Liver (tissue), 9 donors: ENCODE data around the gene ACO2. TPM values are rescaled to one million over a fixed set of nuclear protein-coding genes. Genes with fewer than 3 reads are reported as not detected.

Experiments
- DNase-seq: peaks from one replicate; pipeline ENCODE4 v3.0.0-alpha.2; 2017; ENCODE audit warnings: low spot score
- H3K27ac ChIP-seq, 2 donors: one replicate each; pipeline ENCODE4 v1.7.0; 2013; ENCODE audit warnings: inconsistent platforms in 2 of 2, low read length in 2 of 2, control low read depth in 1 of 2, low read depth in 1 of 2, mild to moderate bottlenecking in 1 of 2
- H3K27me3 ChIP-seq, 4 donors: one replicate each; pipeline versions ENCODE4 v1.6.1 to v1.7.0; 2013; ENCODE audit warnings: low read length in 3 of 4, inconsistent platforms in 1 of 4, mild to moderate bottlenecking in 1 of 4, moderate library complexity in 1 of 4; ENCODE audit not compliant: control insufficient read depth in 4 of 4, insufficient read depth in 4 of 4
- H3K36me3 ChIP-seq, 4 donors: one replicate each; pipeline versions ENCODE4 v1.6.1 to v1.7.0; 2013; ENCODE audit warnings: low read length in 3 of 4, mild to moderate bottlenecking in 3 of 4, low read depth in 1 of 4, moderate library complexity in 1 of 4; ENCODE audit not compliant: control insufficient read depth in 4 of 4, insufficient read depth in 3 of 4
- H3K4me1 ChIP-seq, 4 donors: one replicate each; pipeline versions ENCODE4 v1.6.1 to v1.7.0; 2013; ENCODE audit warnings: low read length in 3 of 4, mild to moderate bottlenecking in 3 of 4, moderate library complexity in 1 of 4; ENCODE audit not compliant: control insufficient read depth in 4 of 4, insufficient read depth in 4 of 4
- H3K4me3 ChIP-seq, 3 donors: one replicate each; pipeline versions ENCODE4 v1.6.1 to v1.7.0; 2013; ENCODE audit warnings: low read length in 3 of 3, control low read depth in 1 of 3, low read depth in 1 of 3, mild to moderate bottlenecking in 1 of 3
- H3K9ac ChIP-seq, 2 donors: one replicate each; pipeline ENCODE4 v1.7.0; 2013; ENCODE audit warnings: low read length in 2 of 2, mild to moderate bottlenecking in 2 of 2, moderate library complexity in 2 of 2, control low read depth in 1 of 2, low read depth in 1 of 2
- H3K9me3 ChIP-seq, 4 donors: one replicate each; pipeline versions ENCODE4 v1.6.1 to v1.7.0; 2013; ENCODE audit warnings: low read length in 3 of 4; ENCODE audit not compliant: control insufficient read depth in 4 of 4
- EGR1 ChIP-seq, 2 donors: IDR thresholded peaks; 2 replicates each; pipeline ENCODE4 v1.6.1; 2016 to 2018; ENCODE audit warnings: antibody characterized with exemption in 2 of 2, low read depth in 2 of 2
- FOXA1 ChIP-seq: IDR thresholded peaks from 2 replicates; pipeline ENCODE4 v1.6.1; 2016; ENCODE audit warnings: antibody characterized with exemption
- GABPA ChIP-seq, 2 donors: IDR thresholded peaks in 1 of 2; conservative IDR thresholded peaks in 1 of 2; 2 replicates each; pipeline ENCODE4 v1.6.1; 2016; ENCODE audit warnings: antibody characterized with exemption in 2 of 2, mild to moderate bottlenecking in 1 of 2, moderate library complexity in 1 of 2
- HNF4A ChIP-seq, 2 donors: conservative IDR thresholded peaks; 2 replicates each; pipeline ENCODE4 v1.6.1; 2016; ENCODE audit warnings: antibody characterized with exemption in 2 of 2, mild to moderate bottlenecking in 2 of 2
- HNF4G ChIP-seq: IDR thresholded peaks from 2 replicates; pipeline ENCODE4 v1.6.1; 2016; ENCODE audit warnings: antibody characterized with exemption
- JUND ChIP-seq, 2 donors: IDR thresholded peaks; 2 replicates each; pipeline ENCODE4 v1.6.1; 2016; ENCODE audit warnings: antibody characterized with exemption in 2 of 2
- NR2F2 ChIP-seq: IDR thresholded peaks from 2 replicates; pipeline ENCODE4 v1.6.1; 2016; ENCODE audit warnings: antibody characterized with exemption
- RAD21 ChIP-seq, 2 donors: IDR thresholded peaks; 2 replicates each; pipeline ENCODE4 v1.6.1; 2016; ENCODE audit warnings: antibody characterized with exemption in 2 of 2, mild to moderate bottlenecking in 2 of 2
- RXRA ChIP-seq, 2 donors: IDR thresholded peaks; 2 replicates each; pipeline ENCODE4 v1.6.1; 2017 to 2018; ENCODE audit warnings: antibody characterized with exemption in 2 of 2, mild to moderate bottlenecking in 1 of 2
- SP1 ChIP-seq: IDR thresholded peaks from 2 replicates; pipeline ENCODE4 v1.6.1; 2018; ENCODE audit warnings: antibody characterized with exemption, mild to moderate bottlenecking
- TAF1 ChIP-seq: conservative IDR thresholded peaks from 2 replicates; pipeline ENCODE4 v1.6.1; 2016; ENCODE audit warnings: antibody characterized with exemption, mild to moderate bottlenecking
- YY1 ChIP-seq: IDR thresholded peaks from 2 replicates; pipeline ENCODE4 v1.6.1; 2016; ENCODE audit warnings: antibody characterized with exemption, mild to moderate bottlenecking
- WGBS: extraction: QIAGEN DNeasy Blood & Tissue Kit; methylation state at CpG from one replicate; pipeline ENCODE4 v1.1.7; 2013; 5-methylcytosine and 5-hydroxymethylcytosine counted together
- polyA plus RNA-seq, 2 donors: library from polyadenylated mRNA; stranded (reverse) in 1 of 2; unstranded in 1 of 2; fragments of 200-250 nt in 1 of 2; fragments of >200 nt in 1 of 2; fragmentation: Nextera tagmentation in 1 of 2; extraction: Ambion mirVana in 1 of 2; gene quantifications; one replicate each; pipeline versions ENCODE4 v1.2.1 to v1.2.3, GENCODE V29; 2013 to 2015
- total RNA-seq, 2 donors: library from RNA; depleted of rRNA; stranded (reverse); fragments of >200 nt; gene quantifications; one replicate each; pipeline ENCODE4 v1.2.3, GENCODE V29; 2014
- TF ChIP-seq, protein P1 (sequence below): IDR thresholded peaks from 2 replicates; pipeline ENCODE4 v1.6.1; 2016; ENCODE audit warnings: antibody characterized with exemption
- TF ChIP-seq, protein P2 (sequence below): IDR thresholded peaks from 2 replicates; pipeline ENCODE4 v1.6.1; 2016; ENCODE audit warnings: antibody characterized with exemption
- TF ChIP-seq, protein P3 (sequence below): IDR thresholded peaks from 2 replicates; pipeline ENCODE4 v1.6.1; 2016; ENCODE audit warnings: antibody characterized with exemption, mild to moderate bottlenecking
- TF ChIP-seq, protein P4 (sequence below): IDR thresholded peaks from 2 replicates; pipeline ENCODE4 v1.6.1; 2016; ENCODE audit warnings: antibody characterized with exemption
- donor health status: healthy.
- donor health status: healthy.
- donor health status: healthy.
- donor health status: healthy.
- donor health status: healthy.

The ACO2 gene
- total and polyA plus RNA-seq, 4 donors, result 45.3 to 76.1 (median 68.9) TPM

DNA sequence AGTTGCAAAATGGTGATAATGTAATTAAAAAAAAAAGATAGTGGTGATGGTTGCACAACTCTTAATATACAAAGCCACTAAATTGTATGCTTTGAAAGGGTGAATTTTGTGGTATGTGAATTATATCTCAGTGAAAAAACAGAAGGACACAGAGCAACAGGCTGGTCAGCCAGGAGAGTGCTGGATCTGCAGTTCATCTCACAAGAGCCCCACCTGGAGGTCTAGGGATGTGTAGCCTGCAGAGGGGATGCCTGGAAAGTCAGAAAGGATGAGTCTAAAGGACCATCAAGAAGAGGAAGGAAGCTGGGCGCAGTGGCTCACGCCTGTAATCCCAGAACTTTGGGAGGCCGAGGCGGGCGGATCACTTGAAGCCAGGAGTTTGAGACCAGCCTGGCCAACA lies 66.3 kb downstream of the ACO2 start:
- H3K9ac ChIP-seq, result no peak overlapping the region
- H3K27ac ChIP-seq, result no peak overlapping the region
- H3K27me3 ChIP-seq, result no peaks in the 10 kb centered on the region
- H3K9me3 ChIP-seq, result no peaks in the 10 kb centered on the region
- DNase-seq, result no peak
- WGBS, result 90% methylated on average over 5 of the region's 5 CpGs
- H3K36me3 ChIP-seq, result peaks cover 4 to 35% (median 10%) of the 10 kb centered on the region in 4 donors
- H3K4me1 ChIP-seq, result peaks cover 0 to 14% (median 8%) of the 10 kb centered on the region in 4 donors
- TF ChIP-seq FOXA1 (no peak), RAD21 (IDR thresholded peaks at IDR 0.05) (peak in 1 of 2 donors; percentile 43), EGR1 (IDR thresholded peaks at IDR 0.05; ENCODE audit: low read depth in 2 of 2) (no peak), GABPA (IDR thresholded peaks at IDR 0.05 in 1 of 2, conservative IDR thresholded peaks at IDR 0.05 in 1 of 2) (no peak)
- TF ChIP-seq, protein P1, sequence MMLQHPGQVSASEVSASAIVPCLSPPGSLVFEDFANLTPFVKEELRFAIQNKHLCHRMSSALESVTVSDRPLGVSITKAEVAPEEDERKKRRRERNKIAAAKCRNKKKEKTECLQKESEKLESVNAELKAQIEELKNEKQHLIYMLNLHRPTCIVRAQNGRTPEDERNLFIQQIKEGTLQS, result no peak
- no peak overlapping the region for H3K4me3 ChIP-seq

DNA sequence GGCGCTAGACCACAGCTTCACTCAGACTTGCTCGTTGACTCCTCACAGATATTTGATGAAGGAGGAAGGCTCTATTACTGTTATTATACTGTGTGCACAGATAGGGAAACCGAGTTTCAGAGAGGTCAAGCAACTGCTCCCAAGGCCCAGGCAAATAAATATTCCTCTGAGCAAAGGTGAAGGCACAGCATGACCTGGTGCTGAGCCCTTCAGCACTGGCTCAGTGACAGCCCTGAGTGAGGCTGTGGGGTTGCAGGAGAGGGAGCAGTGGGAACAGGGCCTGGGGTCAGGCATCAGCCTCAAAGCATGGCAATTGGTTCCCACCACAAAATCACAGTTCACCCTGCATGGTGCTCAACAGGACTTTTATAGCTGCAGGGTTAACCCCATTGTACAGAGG lies 68.3 kb downstream of the ACO2 start:
- H3K4me3 ChIP-seq, result no peak overlapping the region
- no peak overlapping the region for H3K9ac ChIP-seq

DNA sequence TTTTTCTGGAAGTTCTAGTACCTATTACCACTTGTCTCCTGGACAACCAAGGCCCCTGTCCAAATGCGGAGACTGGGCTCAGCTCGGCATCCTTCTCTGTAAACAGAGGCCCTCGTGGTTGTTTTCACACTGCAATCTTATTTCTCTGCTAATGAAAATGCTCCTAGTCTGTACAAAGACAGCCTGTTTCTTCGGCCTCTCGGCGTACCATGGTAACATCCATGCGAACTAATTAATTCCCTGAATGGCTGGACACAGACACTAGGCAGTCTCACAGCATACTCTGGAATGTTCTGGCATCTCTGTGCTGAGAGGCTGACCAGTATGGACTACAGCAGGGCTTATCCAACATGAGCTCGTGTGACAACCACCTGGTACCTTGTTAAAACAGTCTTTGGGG lies 69.7 kb downstream of the ACO2 start:
- no peak for DNase-seq
- TF ChIP-seq GABPA (IDR thresholded peaks at IDR 0.05 in 1 of 2, conservative IDR thresholded peaks at IDR 0.05 in 1 of 2) (no peak), NR2F2 (no peak), YY1 (no peak), RXRA (IDR thresholded peaks at IDR 0.05) (no peak), JUND (IDR thresholded peaks at IDR 0.05) (no peak), HNF4G (no peak), FOXA1 (no peak), EGR1 (IDR thresholded peaks at IDR 0.05; ENCODE audit: low read depth in 2 of 2) (no peak), HNF4A (conservative IDR thresholded peaks at IDR 0.05) (no peak), RAD21 (IDR thresholded peaks at IDR 0.05) (no peak), SP1 (no peak)
- TF ChIP-seq, protein P1, result no peak
- TF ChIP-seq, protein P2, sequence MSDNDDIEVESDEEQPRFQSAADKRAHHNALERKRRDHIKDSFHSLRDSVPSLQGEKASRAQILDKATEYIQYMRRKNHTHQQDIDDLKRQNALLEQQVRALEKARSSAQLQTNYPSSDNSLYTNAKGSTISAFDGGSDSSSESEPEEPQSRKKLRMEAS, result no peak
- TF ChIP-seq, protein P3, sequence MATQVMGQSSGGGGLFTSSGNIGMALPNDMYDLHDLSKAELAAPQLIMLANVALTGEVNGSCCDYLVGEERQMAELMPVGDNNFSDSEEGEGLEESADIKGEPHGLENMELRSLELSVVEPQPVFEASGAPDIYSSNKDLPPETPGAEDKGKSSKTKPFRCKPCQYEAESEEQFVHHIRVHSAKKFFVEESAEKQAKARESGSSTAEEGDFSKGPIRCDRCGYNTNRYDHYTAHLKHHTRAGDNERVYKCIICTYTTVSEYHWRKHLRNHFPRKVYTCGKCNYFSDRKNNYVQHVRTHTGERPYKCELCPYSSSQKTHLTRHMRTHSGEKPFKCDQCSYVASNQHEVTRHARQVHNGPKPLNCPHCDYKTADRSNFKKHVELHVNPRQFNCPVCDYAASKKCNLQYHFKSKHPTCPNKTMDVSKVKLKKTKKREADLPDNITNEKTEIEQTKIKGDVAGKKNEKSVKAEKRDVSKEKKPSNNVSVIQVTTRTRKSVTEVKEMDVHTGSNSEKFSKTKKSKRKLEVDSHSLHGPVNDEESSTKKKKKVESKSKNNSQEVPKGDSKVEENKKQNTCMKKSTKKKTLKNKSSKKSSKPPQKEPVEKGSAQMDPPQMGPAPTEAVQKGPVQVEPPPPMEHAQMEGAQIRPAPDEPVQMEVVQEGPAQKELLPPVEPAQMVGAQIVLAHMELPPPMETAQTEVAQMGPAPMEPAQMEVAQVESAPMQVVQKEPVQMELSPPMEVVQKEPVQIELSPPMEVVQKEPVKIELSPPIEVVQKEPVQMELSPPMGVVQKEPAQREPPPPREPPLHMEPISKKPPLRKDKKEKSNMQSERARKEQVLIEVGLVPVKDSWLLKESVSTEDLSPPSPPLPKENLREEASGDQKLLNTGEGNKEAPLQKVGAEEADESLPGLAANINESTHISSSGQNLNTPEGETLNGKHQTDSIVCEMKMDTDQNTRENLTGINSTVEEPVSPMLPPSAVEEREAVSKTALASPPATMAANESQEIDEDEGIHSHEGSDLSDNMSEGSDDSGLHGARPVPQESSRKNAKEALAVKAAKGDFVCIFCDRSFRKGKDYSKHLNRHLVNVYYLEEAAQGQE, result no peak
- TF ChIP-seq, protein P4, sequence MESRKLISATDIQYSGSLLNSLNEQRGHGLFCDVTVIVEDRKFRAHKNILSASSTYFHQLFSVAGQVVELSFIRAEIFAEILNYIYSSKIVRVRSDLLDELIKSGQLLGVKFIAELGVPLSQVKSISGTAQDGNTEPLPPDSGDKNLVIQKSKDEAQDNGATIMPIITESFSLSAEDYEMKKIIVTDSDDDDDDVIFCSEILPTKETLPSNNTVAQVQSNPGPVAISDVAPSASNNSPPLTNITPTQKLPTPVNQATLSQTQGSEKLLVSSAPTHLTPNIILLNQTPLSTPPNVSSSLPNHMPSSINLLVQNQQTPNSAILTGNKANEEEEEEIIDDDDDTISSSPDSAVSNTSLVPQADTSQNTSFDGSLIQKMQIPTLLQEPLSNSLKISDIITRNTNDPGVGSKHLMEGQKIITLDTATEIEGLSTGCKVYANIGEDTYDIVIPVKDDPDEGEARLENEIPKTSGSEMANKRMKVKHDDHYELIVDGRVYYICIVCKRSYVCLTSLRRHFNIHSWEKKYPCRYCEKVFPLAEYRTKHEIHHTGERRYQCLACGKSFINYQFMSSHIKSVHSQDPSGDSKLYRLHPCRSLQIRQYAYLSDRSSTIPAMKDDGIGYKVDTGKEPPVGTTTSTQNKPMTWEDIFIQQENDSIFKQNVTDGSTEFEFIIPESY, result no peak
- Histone ChIP-seq H3K4me3 (no peak overlapping the region), H3K9me3 (no peaks in the 10 kb centered on the region), H3K9ac (no peak overlapping the region), H3K27me3 (no peaks in the 10 kb centered on the region), H3K4me1 (peaks cover 2 to 37% (median 30%) of the 10 kb centered on the region in 4 donors), H3K27ac (no peak overlapping the region), H3K36me3 (peaks cover 0 to 12% (median 1%) of the 10 kb centered on the region in 4 donors)
- WGBS, result 94% methylated on average over 8 of the region's 8 CpGs

More for the DNA sequence above, 68.3 kb downstream of the ACO2 start:
- Histone ChIP-seq H3K36me3 (peaks cover 3 to 16% (median 3%) of the 10 kb centered on the region in 4 donors), H3K9me3 (no peaks in the 10 kb centered on the region), H3K27ac (no peak overlapping the region), H3K27me3 (no peaks in the 10 kb centered on the region), H3K4me1 (peaks cover 2 to 25% (median 19%) of the 10 kb centered on the region in 4 donors)
- DNase-seq, result no peak
- TF ChIP-seq TAF1 (no peak), FOXA1 (no peak), RXRA (IDR thresholded peaks at IDR 0.05) (peak in 1 of 2 donors; percentile 20), RAD21 (IDR thresholded peaks at IDR 0.05) (no peak), JUND (IDR thresholded peaks at IDR 0.05) (no peak), HNF4G (no peak), GABPA (IDR thresholded peaks at IDR 0.05 in 1 of 2, conservative IDR thresholded peaks at IDR 0.05 in 1 of 2) (no peak)
- TF ChIP-seq, protein P2, result no peak
- WGBS, result 69% methylated on average over 3 of the region's 3 CpGs
